Duodenal mucosa (tissue), 2 donors: ENCODE results near the gene UNC13D.
A peak's percentile ranks its signal among the peaks of the same experiment; 100 is the strongest.
"Not testable (repeated sequence)": the region's sequence is repeated elsewhere in the genome, so short reads cannot be mapped to it uniquely, and the experiment has no call there.

Experiments
- H3K27ac ChIP-seq: one replicate; pipeline ENCODE4 v1.7.0; 2013; ENCODE audit warnings: low read depth, low read length
- H3K27me3 ChIP-seq, 2 donors: one replicate each; pipeline ENCODE4 v1.7.0; 2013; ENCODE audit warnings: low read length in 2 of 2, control low read depth in 1 of 2; ENCODE audit not compliant: insufficient read depth in 2 of 2, control insufficient read depth in 1 of 2
- H3K36me3 ChIP-seq, 2 donors: one replicate each; pipeline ENCODE4 v1.7.0; 2013; ENCODE audit warnings: low read length in 2 of 2, control low read depth in 1 of 2; ENCODE audit not compliant: insufficient read depth in 2 of 2, control insufficient read depth in 1 of 2
- H3K4me1 ChIP-seq, 2 donors: one replicate each; pipeline ENCODE4 v1.7.0; 2013; ENCODE audit warnings: low read length in 2 of 2, control low read depth in 1 of 2; ENCODE audit not compliant: insufficient read depth in 2 of 2, control insufficient read depth in 1 of 2
- H3K4me3 ChIP-seq, 2 donors: one replicate each; pipeline ENCODE4 v1.7.0; 2013; ENCODE audit warnings: low read length in 2 of 2, low read depth in 1 of 2
- H3K9ac ChIP-seq, 2 donors: one replicate each; pipeline ENCODE4 v1.7.0; 2013; ENCODE audit warnings: low read length in 2 of 2, low read depth in 1 of 2
- H3K9me3 ChIP-seq, 2 donors: one replicate each; pipeline ENCODE4 v1.7.0; 2013; ENCODE audit warnings: low read length in 2 of 2, control low read depth in 1 of 2; ENCODE audit not compliant: control insufficient read depth in 1 of 2

The UNC13D gene

DNA sequence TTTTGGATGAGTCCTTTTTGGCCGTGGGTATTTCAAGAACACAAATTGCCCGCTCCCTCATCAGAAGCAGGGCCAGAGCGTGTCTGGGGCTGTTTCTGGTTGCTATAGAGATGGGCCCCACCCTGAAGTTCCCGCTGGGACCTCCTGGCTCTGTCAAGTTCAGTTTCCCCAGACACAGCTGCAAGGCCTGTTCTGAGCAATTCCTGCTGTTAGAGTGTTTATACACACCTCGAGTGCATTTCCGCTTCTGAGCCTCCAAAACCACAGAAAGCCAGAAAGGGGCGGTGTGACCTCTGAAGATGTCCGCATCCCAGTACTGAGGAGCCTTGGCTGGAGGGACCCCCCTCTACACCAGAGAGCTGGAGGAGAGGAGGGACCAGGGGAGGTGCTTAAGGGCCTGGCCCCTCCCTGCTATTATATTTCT is 20.3 kb upstream of the UNC13D start:
- H3K9ac ChIP-seq = no peak overlapping the region

DNA sequence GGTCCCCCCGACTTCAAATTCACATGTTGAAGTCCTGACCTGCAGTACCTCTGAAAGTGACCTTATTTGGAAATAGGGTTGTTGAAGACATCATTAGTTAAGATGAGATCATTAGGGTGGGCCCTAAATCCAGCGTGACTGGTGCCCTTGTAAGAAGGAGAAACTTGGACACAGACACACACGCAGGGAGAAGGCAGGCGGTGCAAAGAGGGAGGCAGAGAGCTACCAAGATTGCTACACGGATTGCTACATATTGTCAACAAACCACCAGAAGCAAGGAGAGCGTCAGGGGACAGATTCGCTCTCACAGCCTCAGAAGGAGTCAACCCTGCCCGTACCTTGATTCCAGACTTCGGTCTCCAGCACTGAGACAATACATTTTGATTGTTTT is 17.7 kb upstream of the UNC13D start:
- Histone ChIP-seq H3K27me3 (no peaks in the 10 kb centered on the region), H3K4me3 (no peak overlapping the region), H3K9me3 (no peaks in the 10 kb centered on the region), H3K4me1 (peaks cover 3 to 13% of the 10 kb centered on the region in 2 donors), H3K9ac (no peak overlapping the region), H3K27ac (no peak overlapping the region), H3K36me3 (no peaks in the 10 kb centered on the region)

More for the DNA sequence above, 20.3 kb upstream of the UNC13D start:
- no peaks in the 10 kb centered on the region for H3K9me3 ChIP-seq
- no peak overlapping the region for H3K27ac ChIP-seq
- H3K36me3 ChIP-seq = no peaks in the 10 kb centered on the region
- H3K4me1 ChIP-seq = peaks cover 9 to 15% of the 10 kb centered on the region in 2 donors
- no peak overlapping the region for H3K4me3 ChIP-seq
- H3K27me3 ChIP-seq = no peaks in the 10 kb centered on the region

DNA sequence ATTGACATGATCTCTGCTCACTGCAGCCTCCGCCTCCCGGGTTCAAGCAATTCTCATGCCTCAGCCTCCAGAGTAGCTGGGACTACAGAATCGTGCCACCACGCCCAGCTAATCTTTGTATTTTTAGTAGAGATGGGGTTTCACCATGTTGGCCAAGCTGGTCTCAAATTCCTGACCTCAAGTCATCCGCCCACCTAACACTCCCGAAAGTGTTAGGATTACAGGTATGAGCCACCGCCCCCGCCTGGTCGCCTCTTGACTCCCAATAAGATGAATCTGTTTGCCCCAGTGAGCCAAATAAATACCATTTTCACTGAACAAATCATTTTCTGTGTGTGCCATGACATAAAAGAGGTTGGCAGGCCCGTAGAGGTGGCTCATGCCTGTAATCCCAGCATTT is 15.2 kb upstream of the UNC13D start:
- H3K27ac ChIP-seq, H3K9me3 ChIP-seq, H3K36me3 ChIP-seq, H3K4me3 ChIP-seq, H3K9ac ChIP-seq, H3K27me3 ChIP-seq: not testable (repeated sequence)
- peaks cover 10 to 16% of the 10 kb centered on the region in 2 donors for H3K4me1 ChIP-seq

DNA sequence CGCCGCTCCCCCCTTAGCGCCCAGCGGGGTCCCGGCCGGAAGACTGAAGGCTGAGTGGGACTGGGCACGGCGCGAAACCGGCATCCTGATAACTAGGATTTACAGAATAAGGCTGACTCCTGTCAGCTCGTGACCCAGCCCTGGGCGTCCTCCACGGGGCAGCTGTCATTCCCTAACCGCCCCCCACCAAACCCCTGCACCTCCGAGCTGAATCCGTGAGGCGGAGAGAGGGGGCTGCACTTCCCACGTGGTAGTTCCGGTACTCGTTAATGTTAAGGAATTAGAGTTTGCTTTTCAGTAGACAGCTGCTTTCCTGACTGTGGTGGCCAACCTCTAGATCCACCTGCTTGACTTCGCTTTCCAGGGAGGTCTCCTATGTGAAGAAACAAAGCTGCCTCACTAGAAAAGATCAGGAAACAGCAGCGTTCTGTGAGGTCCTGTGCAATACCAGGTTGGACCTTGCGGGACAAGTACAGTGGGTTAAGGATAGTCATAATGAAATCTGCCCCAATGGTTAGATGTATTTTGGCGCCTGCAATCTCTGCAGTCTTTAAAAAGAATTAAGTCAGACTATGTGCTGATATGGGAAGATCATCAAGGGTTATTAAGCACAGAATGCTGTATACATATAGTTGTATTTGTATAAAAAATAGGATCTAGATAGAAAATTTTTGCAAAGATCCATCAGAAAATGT is 12.0 kb upstream of the UNC13D start:
- Histone ChIP-seq H3K27me3 (no peaks in the 10 kb centered on the region), H3K9me3 (no peaks in the 10 kb centered on the region), H3K27ac (peak overlapping the region; percentile 96), H3K36me3 (peaks cover 0 to 4% of the 10 kb centered on the region in 2 donors), H3K4me1 (peaks cover 15 to 17% of the 10 kb centered on the region in 2 donors), H3K9ac (peak overlapping the region; percentile 89 to 90), H3K4me3 (peak overlapping the region; percentile 85 to 88)

DNA sequence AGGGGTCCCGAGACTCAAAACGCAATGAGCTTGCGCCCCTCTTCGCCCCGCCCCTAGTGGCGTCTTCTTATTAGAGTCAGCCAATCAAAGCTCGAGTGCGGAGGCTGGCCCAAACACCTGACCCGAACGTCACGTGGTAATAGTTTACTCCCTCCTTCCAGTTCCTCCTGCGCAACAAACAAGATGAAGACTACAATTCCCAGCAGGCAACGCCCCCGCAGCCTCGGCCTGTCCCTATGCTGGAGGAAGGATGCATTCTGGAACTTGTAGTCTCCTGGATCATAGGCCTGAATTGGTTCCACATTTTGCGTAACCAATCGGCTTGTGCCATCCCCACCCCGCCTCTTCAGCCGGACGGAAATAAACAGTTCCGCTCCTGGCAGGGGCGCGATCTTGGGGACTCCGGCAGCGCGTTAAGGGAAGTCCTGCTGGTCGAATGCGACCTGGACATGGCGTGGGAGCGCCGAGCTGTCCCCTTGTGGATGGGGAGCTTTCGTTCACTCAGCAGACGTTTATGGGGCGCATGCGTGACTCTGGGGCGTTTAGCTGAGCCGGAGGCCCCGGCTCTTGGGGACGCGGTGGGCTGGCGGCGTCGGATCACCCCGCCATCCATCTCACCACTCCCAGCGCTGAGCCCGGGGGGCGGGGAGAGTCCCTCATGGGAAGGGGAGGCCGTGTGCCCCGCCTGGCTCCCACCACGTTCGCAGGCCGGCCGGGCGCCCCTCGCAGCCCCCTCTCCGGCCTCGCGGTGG is 11.3 kb upstream of the UNC13D start, which contains the start of gene WBP2:
Gene WBP2 (minus strand): TSS at position 26 of the 752 bp plus-strand sequence. CDS start 38 bp downstream, outside the sequence.
- Histone ChIP-seq H3K4me1 (peaks cover 15 to 17% of the 10 kb centered on the region in 2 donors), H3K36me3 (peaks cover 0 to 11% of the 10 kb centered on the region in 2 donors), H3K9ac (peak within 1 kb of the TSS; percentile 90 to 95), H3K27ac (peak within 1 kb of the TSS; percentile 96), H3K27me3 (no peaks in the 10 kb centered on the region), H3K4me3 (peak within 1 kb of the TSS; percentile 88 to 91), H3K9me3 (no peaks in the 10 kb centered on the region)

DNA sequence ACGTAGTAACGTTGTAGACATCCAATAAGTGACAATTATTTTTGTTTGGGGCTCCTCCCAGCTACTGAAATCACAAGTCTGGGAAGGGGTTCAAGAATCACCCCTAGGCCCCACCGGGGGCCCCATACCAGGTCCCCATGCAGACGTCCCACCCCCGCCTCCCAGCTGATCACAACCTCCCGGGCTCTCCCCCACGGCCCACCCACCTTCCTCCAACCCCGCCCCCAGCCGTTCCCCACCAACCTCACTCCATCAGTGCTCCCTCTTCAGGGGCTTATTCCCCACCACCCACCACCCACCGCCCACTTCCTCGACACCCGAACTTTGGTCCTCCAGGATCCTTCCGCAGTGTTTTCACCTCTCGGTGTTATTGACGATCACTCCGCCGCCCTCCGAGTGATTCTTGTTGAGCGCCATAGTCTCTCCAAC is 10.7 kb upstream of the UNC13D start:
- Histone ChIP-seq H3K4me3 (peak overlapping the region; percentile 84 to 91), H3K36me3 (peaks cover under 1 to 15% of the 10 kb centered on the region in 2 donors), H3K4me1 (peaks cover 15 to 17% of the 10 kb centered on the region in 2 donors), H3K9ac (peak overlapping the region; percentile 67 to 95), H3K27me3 (no peaks in the 10 kb centered on the region), H3K9me3 (no peaks in the 10 kb centered on the region), H3K27ac (peak overlapping the region; percentile 53)

DNA sequence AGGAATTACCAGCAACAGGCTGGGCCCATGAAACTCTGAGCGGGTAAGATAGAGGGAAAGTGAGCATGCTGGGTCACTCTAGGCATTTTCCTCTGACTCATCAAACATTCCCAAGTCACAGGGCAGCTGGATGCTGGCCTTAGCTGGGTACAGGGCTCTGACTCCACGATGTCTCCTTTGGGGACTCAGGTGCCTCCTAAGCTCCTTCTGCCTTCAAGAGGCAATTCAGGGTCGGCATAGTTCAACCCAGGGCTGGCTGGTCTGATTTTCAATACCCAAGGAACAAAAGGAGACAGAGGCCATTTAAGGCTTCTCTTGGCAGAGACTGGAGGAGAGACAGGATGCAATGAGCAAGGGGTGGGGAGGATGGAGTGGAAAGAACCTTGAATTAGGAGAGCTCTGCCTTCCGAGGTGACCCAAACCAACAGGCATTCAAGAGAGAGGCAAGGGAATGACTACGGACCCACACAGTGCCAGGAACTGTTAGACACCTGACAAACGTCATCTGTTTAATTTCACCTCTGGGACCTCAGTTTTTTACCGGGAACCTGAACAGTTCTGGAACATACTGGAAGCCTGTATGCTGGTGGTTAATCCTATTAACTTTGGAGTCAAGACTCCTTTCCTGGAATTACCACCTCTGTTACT is 10.0 kb upstream of the UNC13D start:
- Histone ChIP-seq H3K4me1 (peaks cover 15 to 17% of the 10 kb centered on the region in 2 donors), H3K27me3 (no peaks in the 10 kb centered on the region), H3K9me3 (no peaks in the 10 kb centered on the region), H3K36me3 (peaks cover 7 to 22% of the 10 kb centered on the region in 2 donors), H3K9ac (peak overlapping the region; percentile 14 to 95), H3K27ac (peak overlapping the region; percentile 53), H3K4me3 (peak overlapping the region; percentile 84 to 91)

DNA sequence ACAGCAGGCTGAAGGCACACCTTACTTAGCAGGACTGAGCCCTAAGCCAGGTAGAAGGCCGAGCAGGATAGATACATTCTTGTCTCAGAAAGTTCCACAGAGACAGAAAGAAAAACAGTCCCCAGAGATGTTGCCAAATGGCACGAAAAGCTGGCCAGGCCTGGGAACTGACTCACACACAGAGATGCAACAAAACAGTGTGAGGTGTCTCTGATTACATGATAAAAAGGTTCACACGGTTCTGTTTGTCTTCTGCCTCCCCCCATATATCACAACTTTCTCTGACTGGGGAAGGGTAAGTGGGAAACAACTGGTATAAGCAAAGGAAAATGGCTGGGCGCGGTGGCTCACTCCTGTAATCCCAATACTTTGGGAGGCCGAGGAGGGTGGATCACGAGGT is 9.2 kb upstream of the UNC13D start:
- Histone ChIP-seq H3K27me3 (no peaks in the 10 kb centered on the region), H3K4me1 (peaks cover 15 to 17% of the 10 kb centered on the region in 2 donors), H3K9me3 (no peaks in the 10 kb centered on the region), H3K36me3 (peaks cover 8 to 30% of the 10 kb centered on the region in 2 donors), H3K27ac (no peak overlapping the region), H3K9ac (peak overlapping the region in 1 of 2 donors; percentile 32), H3K4me3 (no peak overlapping the region)

DNA sequence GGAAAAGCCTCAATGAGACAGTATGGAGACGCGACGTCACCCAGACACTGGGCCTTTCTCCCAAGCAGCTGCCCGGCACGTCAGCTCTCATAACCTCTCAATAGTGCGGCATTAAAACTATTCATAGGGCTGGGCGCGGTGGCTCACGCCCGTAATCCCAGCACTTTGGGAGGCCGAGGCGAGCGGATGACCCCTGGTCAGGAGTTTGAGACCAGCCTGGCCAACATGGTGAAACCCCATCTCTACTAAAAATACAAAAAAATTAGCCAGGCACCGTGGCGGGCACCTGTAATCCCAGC is 7.4 kb upstream of the UNC13D start:
- not testable (repeated sequence) for H3K4me3 ChIP-seq, H3K9ac ChIP-seq, H3K27me3 ChIP-seq, H3K27ac ChIP-seq, H3K9me3 ChIP-seq
- Histone ChIP-seq H3K4me1 (peaks cover 25% of the 10 kb centered on the region in 2 donors), H3K36me3 (peaks cover 24 to 48% of the 10 kb centered on the region in 2 donors)
